Measurements from ENCODE around the gene PRKAG2. TPM values are rescaled to one million over a fixed set of nuclear protein-coding genes. Genes with fewer than 3 reads are reported as not detected.

Gene PRKAG2
- total RNA-seq, 1 donor from 2014 or later, result 20.6 TPM

DNA sequence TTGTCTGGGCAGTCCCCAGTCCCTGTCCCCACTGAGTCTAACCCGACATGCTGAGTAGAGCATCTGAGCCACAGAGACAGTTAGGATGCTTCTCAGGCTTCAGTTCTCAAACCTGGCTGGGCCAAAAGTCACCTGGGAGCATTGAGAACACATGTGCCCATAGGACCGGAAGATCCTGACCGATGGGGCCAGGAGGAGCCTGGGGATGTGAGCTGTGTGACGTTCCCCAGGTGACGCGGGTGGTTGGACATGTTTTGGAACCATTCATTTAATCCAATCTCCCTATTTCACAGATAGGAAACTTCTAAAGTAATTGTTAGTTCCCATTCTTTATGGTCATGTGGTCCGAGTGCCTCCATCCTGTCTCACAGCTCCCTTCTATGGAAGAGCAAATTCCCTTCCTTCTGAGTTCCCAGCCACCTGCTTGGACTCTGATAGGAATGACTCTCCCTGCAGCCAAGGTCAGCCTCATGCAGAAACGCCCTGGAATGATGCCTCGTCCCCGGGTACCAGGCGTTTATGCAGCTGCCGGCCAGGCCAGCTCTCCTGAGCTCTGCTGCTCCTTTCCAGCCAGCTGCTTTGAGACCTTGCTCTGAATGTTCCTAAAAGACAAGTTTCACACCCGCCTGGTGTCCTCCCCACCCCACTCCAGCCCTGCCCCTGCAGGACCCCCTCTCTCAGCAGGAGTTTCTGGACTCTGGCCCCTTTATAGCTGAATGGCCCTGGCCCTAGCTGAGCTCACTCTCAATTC lies 190.7 kb downstream of the PRKAG2 start:
- peaks cover 9% of the 10 kb centered on the region for H3K27me3 Mint-ChIP-seq
- TF ChIP-seq CTCF (IDR thresholded peaks at IDR 0.05; ENCODE audit: unreplicated experiment), result no peak
- H3K4me1 Mint-ChIP-seq (ENCODE audit: low read depth), result peaks cover 11% of the 10 kb centered on the region
- H3K4me3 Mint-ChIP-seq (ENCODE audit: low read depth), result no peak overlapping the region
- no peaks in the 10 kb centered on the region for H3K9me3 Mint-ChIP-seq (ENCODE audit: low read depth)
- H3K27ac Mint-ChIP-seq, result no peak overlapping the region
- DNase-seq (ENCODE audit: low spot score, unreplicated experiment), result no peak
- no peaks in the 10 kb centered on the region for H3K36me3 Mint-ChIP-seq (ENCODE audit: insufficient read depth)

- Mint-ChIP-seq H3K4me3 (ENCODE audit: low read depth) (no peak overlapping the region), H3K27ac (no peak overlapping the region), H3K36me3 (ENCODE audit: insufficient read depth) (no peaks in the 10 kb centered on the region), H3K4me1 (ENCODE audit: low read depth) (peaks cover 11% of the 10 kb centered on the region), H3K27me3 (peaks cover 12% of the 10 kb centered on the region), H3K9me3 (ENCODE audit: low read depth) (no peaks in the 10 kb centered on the region)
- no peak for TF ChIP-seq CTCF (IDR thresholded peaks at IDR 0.05; ENCODE audit: unreplicated experiment)
- DNase-seq (ENCODE audit: low spot score, unreplicated experiment), result no peak
These were observed 192.3 kb downstream of the PRKAG2 start for GRCh38 chr7:151684408-151685175.

- H3K4me1 Mint-ChIP-seq (ENCODE audit: low read depth), result peaks cover 11% of the 10 kb centered on the region
- no peaks in the 10 kb centered on the region for H3K9me3 Mint-ChIP-seq (ENCODE audit: low read depth)
- peaks cover 12% of the 10 kb centered on the region for H3K27me3 Mint-ChIP-seq
- DNase-seq (ENCODE audit: low spot score, unreplicated experiment), result no peak
- peak overlapping the region; percentile 58 for H3K27ac Mint-ChIP-seq
- no peak overlapping the region for H3K4me3 Mint-ChIP-seq (ENCODE audit: low read depth)
- TF ChIP-seq CTCF (IDR thresholded peaks at IDR 0.05; ENCODE audit: unreplicated experiment), result no peak
- no peaks in the 10 kb centered on the region for H3K36me3 Mint-ChIP-seq (ENCODE audit: insufficient read depth)
These were observed 193.1 kb downstream of the PRKAG2 start for GRCh38 chr7:151683615-151684407.

- TF ChIP-seq CTCF (IDR thresholded peaks at IDR 0.05; ENCODE audit: unreplicated experiment), result no peak
- H3K27me3 Mint-ChIP-seq, result peaks cover 14% of the 10 kb centered on the region
- H3K4me1 Mint-ChIP-seq (ENCODE audit: low read depth), result peaks cover 11% of the 10 kb centered on the region
- no peak for DNase-seq (ENCODE audit: low spot score, unreplicated experiment)
- H3K4me3 Mint-ChIP-seq (ENCODE audit: low read depth), result no peak overlapping the region
- H3K27ac Mint-ChIP-seq, result peak overlapping the region; percentile 58
- H3K36me3 Mint-ChIP-seq (ENCODE audit: insufficient read depth), result no peaks in the 10 kb centered on the region
- no peaks in the 10 kb centered on the region for H3K9me3 Mint-ChIP-seq (ENCODE audit: low read depth)
These were observed 193.9 kb downstream of the PRKAG2 start for GRCh38 chr7:151682831-151683614.
